Measurements from ENCODE around the gene SLC2A1. TPM values are rescaled to one million over a fixed set of nuclear protein-coding genes. Genes with fewer than 3 reads are reported as not detected.

The SLC2A1 gene
- total and polyA plus RNA-seq, 2 of the 13 experiments (the other 11 are each of a cell fraction or from before 2014, with no cell fraction given): 125 to 423 TPM

GRCh38 chr1:42944246-42944928 is 14.3 kb downstream of the SLC2A1 start (continued):
- TF ChIP-seq ZBTB40 (IDR thresholded peaks at IDR 0.05): no peak
- 0 out of 2 replicates have a peak, but pooled peaks have one; percentile 9 for TF ChIP-seq ZBTB40 (CRISPR knock-in tag; IDR thresholded peaks at IDR 0.05)
- TF ChIP-seq KDM2A (CRISPR knock-in tag; IDR thresholded peaks at IDR 0.05; ENCODE audit: borderline replicate concordance, low read depth): no peak
- TF ChIP-seq TRIM22 (IDR thresholded peaks at IDR 0.05): no peak
- TF ChIP-seq ZNF687 (CRISPR knock-in tag; IDR thresholded peaks at IDR 0.05): 0 out of 2 replicates have a peak, but pooled peaks have one; percentile 16
